Activated CD8-positive, alpha-beta T cell treated with anti-CD3 and anti-CD28 coated beads, Interleukin-2, amount 10 ng/mL, durations not matched to agents 7 days and 5 days (primary cell): Measurements from ENCODE around the gene TSPAN3. TPM values are rescaled to one million over a fixed set of nuclear protein-coding genes. Genes with fewer than 3 reads are reported as not detected.

Experiments
- ATAC-seq: fragments of 150-1000 bp; cut with Tn5 transposase; one replicate; pipeline ENCODE4 v1.10.0; 2021; ENCODE audit warnings: moderate library complexity
- CTCF ChIA-PET: fragments of 350-600 bp; sonication (Branson Sonifier 250); formaldehyde crosslinking; loops from one replicate; lab custom pipeline; 2021; ENCODE audit warnings: antibody characterized with exemption; lab: Charles Lee
- POLR2A ChIA-PET: fragments of 350-600 bp; sonication (Branson Sonifier 250); formaldehyde crosslinking; loops from one replicate; lab custom pipeline; 2021; ENCODE audit warnings: antibody characterized with exemption; lab: Charles Lee
- DNase-seq: peaks from one replicate; pipeline ENCODE4 v3.0.0-alpha.2; 2020
- H3K27ac Mint-ChIP-seq: one replicate; pipeline ENCODE4 v1.8.0; 2021; ENCODE audit warnings: mild to moderate bottlenecking, mixed read lengths
- H3K27me3 Mint-ChIP-seq: one replicate; pipeline ENCODE4 v1.8.0; 2021; ENCODE audit warnings: low read depth, mixed read lengths
- H3K36me3 Mint-ChIP-seq: one replicate; pipeline ENCODE4 v1.8.0; 2021; ENCODE audit warnings: low read depth, mixed read lengths
- H3K4me1 Mint-ChIP-seq: one replicate; pipeline ENCODE4 v1.8.0; 2021; ENCODE audit warnings: low read depth, mixed read lengths
- H3K4me3 Mint-ChIP-seq: one replicate; pipeline ENCODE4 v1.8.0; 2021; ENCODE audit warnings: mild to moderate bottlenecking, mixed read lengths
- H3K9me3 Mint-ChIP-seq: one replicate; pipeline ENCODE4 v1.8.0; 2022; ENCODE audit warnings: mixed read lengths; ENCODE audit not compliant: insufficient read depth
- total RNA-seq, 2 experiments: library from RNA; stranded (reverse); gene quantifications; one replicate each; pipeline ENCODE4 v1.2.3, GENCODE V29; 2021

TSPAN3 gene
- total RNA-seq, result 10 to 100 TPM; 17.4 to 18.4 TPM

DNA sequence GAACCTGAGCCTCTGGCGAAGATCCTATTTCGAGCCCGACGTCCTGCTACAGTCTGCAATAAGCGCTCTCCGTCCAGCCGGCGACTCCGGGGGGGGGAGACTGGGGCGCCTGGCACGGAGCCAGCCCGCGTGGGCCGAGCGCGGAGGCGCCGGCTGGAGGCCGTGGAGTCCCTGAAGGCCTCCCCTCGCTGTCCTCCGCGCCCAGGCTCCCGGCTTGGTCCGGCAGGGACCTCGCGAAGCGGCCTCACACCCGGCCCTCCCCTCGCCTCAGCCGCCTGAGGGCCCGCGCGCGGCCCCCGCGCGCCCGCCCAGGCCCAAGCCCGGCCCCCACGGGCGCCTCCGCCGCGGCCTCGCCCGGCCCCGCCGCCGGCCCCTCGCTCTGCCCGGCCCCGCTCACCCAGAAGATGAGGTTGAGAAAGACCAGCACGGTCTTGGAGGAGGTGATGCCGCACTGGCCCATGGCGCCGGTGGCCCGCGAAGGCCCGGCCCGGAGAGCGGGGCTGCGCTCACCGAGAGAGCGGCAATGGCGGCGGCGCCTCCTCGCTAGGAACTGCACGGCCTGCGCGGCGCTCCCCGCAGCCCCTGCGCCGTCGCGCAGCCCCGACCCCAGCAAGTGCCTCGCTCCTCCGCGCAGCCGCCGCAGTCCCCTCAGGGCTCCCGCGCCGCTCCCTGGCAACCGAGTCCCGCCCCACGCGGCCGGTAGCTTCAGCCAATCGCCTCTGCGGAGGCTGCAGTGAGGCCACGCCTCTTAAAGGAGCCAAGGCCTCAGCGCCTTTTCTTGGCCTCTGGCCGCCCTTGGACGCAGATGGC lies at the start of gene TSPAN3:
TSPAN3 (minus strand) TSS at position 615 of the 810 bp plus-strand sequence; CDS start at position 460, 155 bp downstream.
- ATAC-seq (peak; percentile 100), DNase-seq (peak; percentile 93)
- Mint-ChIP-seq H3K36me3 (peaks cover 8% of the 10 kb centered on the region), H3K27me3 (peaks cover 11% of the 10 kb centered on the region), H3K9me3 (no peaks in the 10 kb centered on the region), H3K4me1 (peaks cover 15% of the 10 kb centered on the region), H3K27ac (peak within 1 kb of the TSS; percentile 63), H3K4me3 (peak within 1 kb of the TSS; percentile 77)
- ChIA-PET CTCF (interaction anchor here (0.9 to 1.5 kb wide), 4 partner anchors 10 to 97 kb away, joined by 3 to 4 read pairs (median 4); no protein-coding TSS in a partner anchor), POLR2A (interaction anchor here (0.5 to 0.6 kb wide), 2 partner anchors 15 to 64 kb away, joined by 3 read pairs; no protein-coding TSS in a partner anchor)

GRCh38 chr15:77120576-77120975 lies 49.7 kb upstream of the TSPAN3 start:
- Mint-ChIP-seq H3K36me3 (no peaks in the 10 kb centered on the region), H3K27ac (no peak overlapping the region), H3K27me3 (no peaks in the 10 kb centered on the region), H3K9me3 (peaks cover 5% of the 10 kb centered on the region), H3K4me3 (no peak overlapping the region), H3K4me1 (peaks cover 18% of the 10 kb centered on the region)
- ChIA-PET POLR2A (interaction anchor here (1.1 kb wide), 1 partner anchor 58 kb away, joined by 3 read pairs; no protein-coding TSS in a partner anchor), CTCF (interaction anchor here (1.9 to 4.5 kb wide), 7 partner anchors 11 to 423 kb away, joined by 5 to 72 read pairs (median 32); no protein-coding TSS in a partner anchor)
- ATAC-seq, result no peak
- no peak for DNase-seq

GRCh38 chr15:77119446-77119845 lies 48.5 kb upstream of the TSPAN3 start:
- CTCF ChIA-PET, result interaction anchor here (0.6 to 4.5 kb wide), 25 partner anchors 12 to 427 kb away, joined by 3 to 72 read pairs (median 7); no protein-coding TSS in a partner anchor
- H3K4me1 Mint-ChIP-seq, result peaks cover 18% of the 10 kb centered on the region
- no peak overlapping the region for H3K4me3 Mint-ChIP-seq
- DNase-seq (no peak), ATAC-seq (no peak)
- no peaks in the 10 kb centered on the region for H3K27me3 Mint-ChIP-seq
- H3K36me3 Mint-ChIP-seq, result no peaks in the 10 kb centered on the region
- H3K27ac Mint-ChIP-seq, result no peak overlapping the region
- no peaks in the 10 kb centered on the region for H3K9me3 Mint-ChIP-seq
- POLR2A ChIA-PET, result interaction anchor here (0.6 to 1.1 kb wide), 2 partner anchors 60 to 67 kb away, joined by 3 read pairs; no protein-coding TSS in a partner anchor

DNA sequence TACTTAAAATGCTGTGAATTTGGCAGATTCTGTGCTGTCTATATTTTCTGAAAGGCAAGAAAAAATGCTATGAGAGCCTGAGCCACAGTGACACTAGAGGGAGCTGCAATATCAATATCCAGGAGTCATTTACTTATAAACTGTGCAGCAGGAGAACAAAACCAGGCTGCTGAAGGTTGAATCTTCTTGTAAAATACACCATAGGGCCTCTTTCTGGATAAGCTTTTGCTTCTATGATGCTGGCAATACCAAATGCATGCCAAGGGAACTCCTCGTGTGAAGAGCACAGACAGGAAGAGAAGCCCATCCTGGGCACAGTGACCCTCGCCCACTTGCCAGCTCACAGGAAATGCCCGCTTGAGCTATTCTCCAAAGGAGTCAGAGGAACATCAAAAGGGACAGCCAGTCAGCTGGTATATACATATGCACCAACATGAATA lies 48.0 kb upstream of the TSPAN3 start:
- POLR2A ChIA-PET, result no interaction called here
- peak; percentile 68 for ATAC-seq
- H3K4me3 Mint-ChIP-seq, result no peak overlapping the region

GRCh38 chr15:77115179-77115578 lies 44.3 kb upstream of the TSPAN3 start:
- POLR2A ChIA-PET, result no interaction called here
- ATAC-seq (no peak), DNase-seq (no peak)
- no peak overlapping the region for H3K27ac Mint-ChIP-seq
- H3K27me3 Mint-ChIP-seq, result no peaks in the 10 kb centered on the region
- no peak overlapping the region for H3K4me3 Mint-ChIP-seq
- CTCF ChIA-PET, result no interaction called here
- H3K36me3 Mint-ChIP-seq, result no peaks in the 10 kb centered on the region
- peaks cover 9% of the 10 kb centered on the region for H3K4me1 Mint-ChIP-seq
- H3K9me3 Mint-ChIP-seq, result no peaks in the 10 kb centered on the region

More for the DNA sequence above, 48.0 kb upstream of the TSPAN3 start:
- peaks cover 18% of the 10 kb centered on the region for H3K4me1 Mint-ChIP-seq
- no peaks in the 10 kb centered on the region for H3K27me3 Mint-ChIP-seq
- CTCF ChIA-PET, result interaction anchor here (0.6 to 4.5 kb wide), 27 partner anchors 12 to 428 kb away, joined by 3 to 72 read pairs (median 6); no protein-coding TSS in a partner anchor
- H3K9me3 Mint-ChIP-seq, result no peaks in the 10 kb centered on the region
- H3K36me3 Mint-ChIP-seq, result no peaks in the 10 kb centered on the region
- peak; percentile 64 for DNase-seq
- no peak overlapping the region for H3K27ac Mint-ChIP-seq

- H3K4me3 Mint-ChIP-seq, result no peak overlapping the region
- ATAC-seq (no peak), DNase-seq (no peak)
- no peaks in the 10 kb centered on the region for H3K4me1 Mint-ChIP-seq
- POLR2A ChIA-PET, result no interaction called here
- no peaks in the 10 kb centered on the region for H3K27me3 Mint-ChIP-seq
- no peaks in the 10 kb centered on the region for H3K9me3 Mint-ChIP-seq
- no peaks in the 10 kb centered on the region for H3K36me3 Mint-ChIP-seq
- H3K27ac Mint-ChIP-seq, result no peak overlapping the region
- CTCF ChIA-PET, result interaction anchor here (1.0 to 2.4 kb wide), 4 partner anchors 10 to 430 kb away, joined by 3 to 17 read pairs (median 4); no protein-coding TSS in a partner anchor
Measured at GRCh38 chr15:77112838-77113504, 42.1 kb upstream of the TSPAN3 start.

- no peak overlapping the region for H3K27ac Mint-ChIP-seq
- H3K36me3 Mint-ChIP-seq, result no peaks in the 10 kb centered on the region
- ChIA-PET CTCF (no interaction called here), POLR2A (no interaction called here)
- no peak for ATAC-seq
- no peaks in the 10 kb centered on the region for H3K4me1 Mint-ChIP-seq
- H3K9me3 Mint-ChIP-seq, result no peaks in the 10 kb centered on the region
- H3K4me3 Mint-ChIP-seq, result no peak overlapping the region
- H3K27me3 Mint-ChIP-seq, result no peaks in the 10 kb centered on the region
- DNase-seq, result no peak
Measured at GRCh38 chr15:77111789-77112188, 40.9 kb upstream of the TSPAN3 start.

- Mint-ChIP-seq H3K27me3 (no peaks in the 10 kb centered on the region), H3K36me3 (no peaks in the 10 kb centered on the region), H3K27ac (no peak overlapping the region), H3K4me1 (peaks cover 2% of the 10 kb centered on the region), H3K9me3 (no peaks in the 10 kb centered on the region), H3K4me3 (no peak overlapping the region)
- DNase-seq, result peak; percentile 67
- POLR2A ChIA-PET, result no interaction called here
- ATAC-seq, result peak; percentile 65
- CTCF ChIA-PET, result interaction anchor here (0.6 to 12.1 kb wide), 16 partner anchors 11 to 708 kb away, joined by 3 to 96 read pairs (median 5); no protein-coding TSS in a partner anchor
Measured at GRCh38 chr15:77107531-77108355, 36.8 kb upstream of the TSPAN3 start.

- Mint-ChIP-seq H3K36me3 (no peaks in the 10 kb centered on the region), H3K27ac (no peak overlapping the region), H3K4me1 (peaks cover 2% of the 10 kb centered on the region), H3K4me3 (no peak overlapping the region), H3K27me3 (no peaks in the 10 kb centered on the region), H3K9me3 (no peaks in the 10 kb centered on the region)
- no peak for DNase-seq
- ATAC-seq, result no peak
- ChIA-PET POLR2A (no interaction called here), CTCF (interaction anchor here (0.6 to 12.1 kb wide), 14 partner anchors 10 to 707 kb away, joined by 3 to 96 read pairs (median 5); no protein-coding TSS in a partner anchor)
Measured at GRCh38 chr15:77107068-77107467, 36.2 kb upstream of the TSPAN3 start.

- ChIA-PET POLR2A (no interaction called here), CTCF (interaction anchor here (0.8 to 12.1 kb wide), 9 partner anchors 9 to 443 kb away, joined by 3 to 96 read pairs (median 6); no protein-coding TSS in a partner anchor)
- ATAC-seq (no peak), DNase-seq (no peak)
- Mint-ChIP-seq H3K27me3 (no peaks in the 10 kb centered on the region), H3K36me3 (no peaks in the 10 kb centered on the region), H3K4me3 (no peak overlapping the region), H3K9me3 (no peaks in the 10 kb centered on the region), H3K27ac (no peak overlapping the region), H3K4me1 (peaks cover 2% of the 10 kb centered on the region)
Measured at GRCh38 chr15:77104155-77104554, 33.2 kb upstream of the TSPAN3 start.
